Activated CD4-positive, alpha-beta T cell treated with anti-CD3 and anti-CD28 coated beads for 4 hours (primary cell): ENCODE data around the gene TSPAN14.

Source experiments
- DNase-seq, 2 donors: peaks; one replicate each; pipeline ENCODE4 v3.0.0-alpha.2; 2020

TSPAN14 gene

DNA sequence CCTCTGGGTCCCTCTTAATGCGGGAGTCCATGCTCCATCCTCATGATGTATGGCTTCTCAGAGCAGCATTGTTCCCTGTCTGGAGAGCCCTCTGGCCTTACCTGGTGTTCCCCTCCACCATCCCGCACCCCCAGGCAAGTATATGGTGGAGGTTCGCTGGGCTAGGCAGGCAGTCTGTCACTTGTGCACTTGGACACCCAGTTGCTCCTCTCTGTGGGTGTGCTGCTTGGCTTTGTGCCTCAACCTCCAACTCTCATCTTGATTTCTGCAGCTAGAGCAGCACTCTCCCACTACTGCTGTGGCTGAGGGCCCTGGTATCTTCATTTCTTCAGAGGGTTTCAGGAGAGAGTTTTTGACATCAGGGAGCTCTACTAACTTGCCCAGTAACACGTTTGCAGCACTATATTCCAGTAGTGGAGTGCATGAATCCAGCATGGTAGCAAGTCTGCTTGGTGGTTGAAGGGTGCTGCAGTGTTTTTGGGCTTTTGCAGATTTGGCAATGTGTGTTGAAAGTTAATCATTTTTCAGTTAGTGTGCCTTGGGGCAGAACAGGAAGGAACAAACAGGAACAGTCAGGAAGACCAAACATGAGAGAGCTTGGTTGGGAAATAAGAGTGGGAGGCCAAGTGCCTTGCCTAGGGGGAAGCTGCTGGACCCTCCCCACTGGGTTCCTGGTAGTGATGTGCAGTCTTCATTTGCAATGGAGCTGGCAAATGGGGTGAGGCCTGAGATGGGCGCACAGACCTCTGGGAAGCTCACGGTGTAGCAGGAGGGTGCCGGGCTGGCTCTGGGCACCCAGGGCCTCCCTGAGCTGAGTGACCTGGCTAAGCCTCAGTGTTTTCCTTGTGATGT, 37.4 kb downstream of the TSPAN14 start:
- no peak for DNase-seq

- no peak for DNase-seq
Measured at GRCh38 chr10:80492848-80493521, 38.9 kb downstream of the TSPAN14 start.

DNA sequence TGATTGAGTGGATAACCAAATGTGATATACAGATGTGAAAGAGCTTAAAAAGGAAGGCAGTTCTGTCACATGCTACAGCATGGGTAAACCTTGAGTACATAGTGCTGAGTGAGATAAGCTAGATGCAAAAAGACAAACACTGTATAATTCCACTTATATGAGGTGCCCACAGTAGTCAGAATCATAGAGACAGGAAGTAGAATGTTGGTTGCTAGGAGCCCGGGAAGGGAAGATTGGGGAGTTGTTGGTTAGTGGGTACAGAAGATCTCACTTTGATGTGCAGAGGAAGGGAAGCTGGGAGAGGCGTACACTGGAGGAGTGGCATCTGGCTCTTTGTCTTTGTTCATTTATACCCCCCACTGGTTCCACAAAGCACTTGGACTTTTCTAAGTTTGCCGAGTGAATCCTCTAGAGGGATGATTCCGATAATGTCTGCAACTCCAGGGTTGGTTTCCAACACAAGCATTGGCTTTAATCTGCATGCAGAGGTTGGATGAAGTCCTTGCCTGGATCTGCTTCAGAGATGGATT, 39.5 kb downstream of the TSPAN14 start:
- no peak for DNase-seq

DNA sequence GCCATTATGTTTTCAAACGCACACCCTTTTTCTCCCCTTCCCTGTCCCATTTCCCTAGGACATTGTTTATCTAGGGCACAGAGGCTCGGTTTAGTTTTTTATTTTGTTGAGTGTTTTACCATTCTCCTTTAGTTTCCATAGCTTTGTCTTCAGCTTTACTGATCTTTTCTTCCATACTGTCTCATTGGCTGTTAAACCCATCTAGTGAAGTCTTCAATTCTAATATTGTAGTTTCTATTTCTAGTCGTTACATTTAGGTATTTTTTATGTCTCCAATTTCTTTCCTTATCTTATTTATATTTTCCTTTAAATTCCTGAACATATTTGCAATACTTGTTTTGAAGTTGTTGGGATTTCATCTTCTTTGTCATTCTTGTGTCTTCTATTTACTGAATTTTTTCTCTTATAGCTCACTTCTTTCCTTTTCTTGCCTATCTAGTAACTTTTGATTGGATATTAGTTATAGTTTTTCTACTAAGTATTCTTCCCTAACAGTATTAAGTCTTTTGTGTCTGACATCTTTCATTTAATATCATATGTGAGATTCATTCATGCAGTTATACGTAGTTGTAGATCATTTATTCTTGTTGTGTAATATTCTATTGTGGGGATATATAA, 42.6 kb downstream of the TSPAN14 start:
- no peak for DNase-seq

DNA sequence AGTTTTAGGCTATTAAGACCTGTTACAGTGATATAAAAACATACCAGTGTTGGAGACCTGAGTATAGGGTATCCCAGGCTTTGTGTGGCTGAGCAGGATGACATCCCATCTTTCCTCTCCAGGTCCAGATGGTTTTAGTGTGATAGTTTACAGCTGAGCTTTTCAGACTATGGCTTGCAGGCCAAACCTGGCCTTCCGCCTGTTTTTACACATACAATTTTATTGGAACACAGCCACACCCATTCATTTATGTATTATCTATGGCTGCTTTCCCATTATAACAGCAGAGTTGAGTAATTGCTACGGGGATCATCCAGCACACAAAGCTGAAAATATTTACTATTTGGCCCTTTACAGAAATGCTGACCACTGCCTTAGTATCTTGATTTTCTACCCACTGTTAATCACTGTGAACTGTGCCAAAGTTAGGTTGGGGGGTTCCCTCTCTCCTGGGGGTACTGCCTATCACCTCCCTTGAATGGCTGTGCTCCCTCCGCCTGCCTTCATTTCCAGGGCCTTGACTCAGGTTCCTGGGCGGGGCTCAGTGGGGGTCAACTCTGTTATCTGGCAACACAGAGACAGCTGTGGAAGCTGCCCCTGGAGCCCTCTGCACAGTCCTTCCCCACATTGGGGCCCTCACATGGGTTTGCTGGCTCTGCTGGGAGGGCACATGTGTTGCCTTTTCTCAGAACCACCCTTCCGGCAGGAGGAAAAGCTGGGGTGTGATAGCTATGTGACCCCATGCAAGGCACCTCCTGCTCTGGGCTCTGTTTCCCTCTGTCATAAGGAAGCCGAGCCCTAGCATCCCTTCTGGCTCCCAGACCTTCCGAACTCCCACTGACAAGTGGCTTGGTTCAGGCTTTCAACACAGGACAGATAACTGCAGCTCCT, 43.3 kb downstream of the TSPAN14 start:
- DNase-seq: no peak

DNA sequence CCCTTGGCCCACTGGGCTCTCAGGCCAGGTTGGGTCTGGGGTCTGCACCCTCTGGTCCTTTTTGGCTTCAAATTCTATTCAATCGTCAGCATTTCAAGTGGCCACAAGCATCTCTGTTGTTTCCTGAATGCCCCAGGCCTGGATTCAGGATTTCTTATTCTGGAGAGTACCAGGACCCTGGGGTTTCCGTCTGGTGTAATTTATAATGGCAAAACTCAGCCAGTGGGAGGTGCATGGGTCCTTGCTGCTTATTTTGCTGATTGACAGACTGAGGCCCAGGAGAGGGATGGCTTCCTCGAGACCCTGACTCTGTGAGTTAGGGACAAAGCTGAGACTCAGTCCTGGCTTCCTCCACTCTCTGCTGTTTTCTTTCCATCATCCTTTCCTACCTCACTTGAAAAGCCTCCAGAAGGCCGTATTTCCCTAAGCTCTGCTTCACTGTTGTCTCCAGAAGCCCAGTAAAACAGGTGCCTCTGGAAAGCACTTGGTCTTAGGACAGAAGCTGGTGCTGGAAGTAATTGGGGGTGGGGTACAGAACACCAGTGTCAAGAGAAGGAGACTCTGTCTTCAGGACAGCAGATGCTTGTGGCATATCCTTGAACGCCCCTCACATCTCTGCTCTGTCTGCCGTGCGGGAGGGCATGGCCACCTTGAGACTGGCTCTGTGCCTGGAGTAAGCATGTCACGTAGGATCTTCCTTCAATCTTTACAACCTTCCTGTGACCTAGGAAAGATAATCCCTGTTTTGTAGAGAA, 44.1 kb downstream of the TSPAN14 start:
- DNase-seq: no peak

GRCh38 chr10:80498833-80499741, 45.0 kb downstream of the TSPAN14 start:
- DNase-seq: peak; percentile 52 to 53

GRCh38 chr10:80500572-80501380, 46.7 kb downstream of the TSPAN14 start:
- no peak for DNase-seq

DNA sequence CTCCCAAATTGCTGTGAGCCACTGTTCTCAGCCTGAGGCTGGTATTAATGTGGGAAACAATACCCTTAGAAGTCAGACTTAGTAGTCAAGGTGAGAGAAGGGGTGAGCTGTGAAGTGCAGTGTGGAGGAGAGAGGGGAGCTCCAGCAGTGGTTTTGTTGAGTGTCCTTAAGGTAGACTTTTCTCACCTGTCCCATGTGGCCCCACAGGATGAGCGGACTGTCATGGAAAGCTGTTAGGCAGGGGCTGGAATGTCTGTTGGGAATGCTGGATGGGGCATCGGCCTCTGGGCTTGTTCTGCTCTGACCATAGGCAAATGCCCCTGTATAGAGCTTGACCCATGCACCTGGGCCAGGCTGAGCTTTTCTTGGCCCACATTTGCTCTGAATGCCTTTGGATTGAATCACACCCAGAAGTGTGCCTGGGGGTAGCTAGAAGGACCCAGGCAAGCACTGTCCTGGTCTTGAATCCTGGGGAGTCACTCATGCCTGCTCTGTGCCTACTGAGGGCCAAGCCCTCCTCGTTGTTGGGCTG, 47.3 kb downstream of the TSPAN14 start:
- no peak for DNase-seq

DNA sequence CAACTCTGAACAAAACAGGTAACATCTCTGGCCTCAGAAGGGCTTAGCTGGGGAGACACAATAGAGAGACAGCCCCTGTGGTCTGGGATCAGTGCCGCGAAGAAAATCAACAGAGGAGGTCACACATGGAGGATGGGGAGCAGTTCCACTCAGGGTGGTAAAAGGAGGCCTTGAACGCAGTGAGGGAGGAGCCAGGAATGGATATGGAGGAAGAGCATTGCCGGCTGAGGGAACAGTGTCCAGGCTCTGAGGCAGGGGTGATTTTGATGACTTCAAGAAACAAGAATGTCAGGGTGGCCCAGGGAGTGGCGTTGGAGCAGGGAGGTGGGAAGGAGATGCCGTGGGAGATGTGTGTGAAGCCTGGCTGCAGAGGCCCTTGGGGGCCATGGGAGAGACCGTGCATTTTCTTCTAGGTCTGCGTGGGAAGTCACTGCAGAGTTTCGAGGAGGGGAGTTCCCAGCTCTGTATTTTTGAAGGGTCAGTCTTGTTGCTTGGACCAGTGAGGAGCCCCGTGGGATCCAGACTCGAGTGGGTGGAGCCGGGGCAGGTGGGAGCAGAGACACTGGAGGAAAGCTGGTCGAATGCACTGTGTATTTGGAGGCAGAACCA, 47.9 kb downstream of the TSPAN14 start:
- DNase-seq: no peak

DNA sequence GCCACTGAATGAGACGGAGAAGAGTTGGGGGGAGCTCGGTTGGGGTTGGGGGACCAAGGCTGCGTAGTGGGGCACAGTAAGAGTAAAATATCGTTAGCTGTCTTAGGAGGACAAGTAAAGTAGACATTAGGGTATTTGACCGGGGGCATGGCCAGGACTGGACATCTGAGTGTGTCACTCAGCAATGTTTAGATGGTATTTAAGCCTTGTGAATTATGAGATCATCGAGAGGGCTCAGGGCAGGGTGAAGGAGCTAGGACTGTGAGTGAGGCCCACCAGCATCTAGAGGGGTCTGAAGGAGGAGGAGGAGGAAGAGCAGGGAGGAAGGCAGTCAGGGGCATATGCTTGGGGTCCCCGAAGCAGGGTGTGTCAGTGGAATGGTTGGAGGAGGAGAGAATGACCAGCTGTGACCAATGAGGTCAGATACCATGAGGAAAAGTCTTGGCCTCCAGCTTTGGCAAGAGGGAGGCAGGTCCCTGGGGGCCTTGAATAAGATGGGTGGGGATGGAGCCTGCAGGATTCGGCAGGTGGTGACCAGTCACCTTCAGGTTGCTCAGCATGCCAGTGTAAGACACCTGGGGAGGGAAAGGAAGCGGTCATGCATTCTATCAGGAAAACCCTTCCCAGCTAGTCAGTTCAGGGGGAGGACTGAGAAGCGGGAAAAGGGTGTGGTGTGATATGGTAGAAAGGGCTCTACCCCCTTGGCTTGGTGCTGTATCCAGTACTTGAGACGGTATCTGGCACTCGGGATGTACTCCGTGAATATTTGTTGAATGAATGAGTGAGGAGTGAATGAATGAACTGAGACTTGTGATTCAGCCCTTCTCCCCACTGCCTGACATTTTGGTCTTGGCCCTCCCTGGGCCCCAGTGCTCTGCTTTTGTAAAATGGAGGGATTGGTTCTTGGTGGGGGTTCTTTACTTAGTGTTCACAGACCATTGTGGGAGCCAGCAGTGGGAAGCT, 48.8 kb downstream of the TSPAN14 start:
- no peak for DNase-seq

- DNase-seq: no peak
Measured at GRCh38 chr10:80503584-80504157, 49.6 kb downstream of the TSPAN14 start.

- no peak for DNase-seq
Measured at GRCh38 chr10:80504158-80504811, 50.2 kb downstream of the TSPAN14 start.

DNA sequence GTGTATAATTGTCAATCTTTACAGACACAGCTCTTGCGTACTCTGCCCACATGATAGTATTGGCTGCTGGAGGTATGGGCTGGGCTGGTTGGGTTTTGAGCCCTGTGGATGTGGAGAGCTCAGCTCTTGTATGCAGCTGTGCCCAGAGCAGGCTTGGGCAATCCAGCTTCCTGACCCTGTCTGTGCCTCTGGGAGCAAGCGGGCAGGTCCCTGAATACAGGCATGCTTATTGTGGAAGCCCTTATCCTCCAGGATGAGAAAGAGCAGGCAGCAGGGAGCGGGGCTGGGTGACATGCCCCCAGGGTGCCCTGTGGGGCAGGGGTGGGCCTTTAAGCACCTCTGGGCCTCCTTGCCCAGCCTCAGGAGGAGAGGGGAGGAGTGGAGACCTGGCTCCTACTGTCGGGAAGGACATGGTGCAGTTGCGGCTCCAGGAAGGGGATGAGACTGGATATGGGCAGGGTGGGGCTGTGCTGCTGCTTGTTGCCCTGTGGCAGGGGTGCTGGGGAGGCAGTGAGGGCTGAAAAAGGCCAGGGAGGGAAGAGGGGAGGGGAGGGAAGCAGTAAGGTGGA, 50.9 kb downstream of the TSPAN14 start:
- no peak for DNase-seq

- DNase-seq: no peak
Measured at GRCh38 chr10:80506189-80506575, 52.1 kb downstream of the TSPAN14 start.

DNA sequence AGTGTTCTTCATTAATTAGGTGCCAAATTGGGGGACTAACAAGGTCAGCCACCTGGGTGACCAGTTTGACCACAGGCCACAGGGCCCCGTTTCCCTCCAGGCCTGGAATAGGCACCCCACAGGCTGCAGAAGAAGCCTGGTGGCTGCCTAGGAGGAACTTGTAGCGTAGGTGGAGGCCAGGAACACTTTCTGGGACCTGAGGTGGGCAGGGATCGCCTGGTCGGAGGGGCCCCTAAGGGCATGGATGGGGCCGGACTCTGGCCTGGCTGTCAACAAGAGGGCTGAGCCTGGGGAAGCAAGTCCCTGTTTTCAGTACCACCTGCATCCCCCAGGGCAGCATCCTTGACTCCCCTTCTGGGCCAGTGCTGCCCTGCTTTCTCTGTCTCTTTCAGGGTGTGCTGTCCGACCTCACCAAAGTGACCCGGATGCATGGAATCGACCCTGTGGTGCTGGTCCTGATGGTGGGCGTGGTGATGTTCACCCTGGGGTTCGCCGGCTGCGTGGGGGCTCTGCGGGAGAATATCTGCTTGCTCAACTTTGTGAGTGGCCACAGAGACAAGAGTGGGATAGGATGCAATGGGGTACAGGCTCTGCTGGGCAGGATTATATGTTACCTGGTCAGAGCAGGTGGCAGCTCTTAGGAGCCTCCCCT, 52.9 kb downstream of the TSPAN14 start:
- DNase-seq: no peak
